ENCODE measurements around the gene PRDM9.
"Not testable (repeated sequence)": the region's sequence is repeated elsewhere in the genome, so short reads cannot be mapped to it uniquely, and the experiment has no call there.

The PRDM9 gene

DNA sequence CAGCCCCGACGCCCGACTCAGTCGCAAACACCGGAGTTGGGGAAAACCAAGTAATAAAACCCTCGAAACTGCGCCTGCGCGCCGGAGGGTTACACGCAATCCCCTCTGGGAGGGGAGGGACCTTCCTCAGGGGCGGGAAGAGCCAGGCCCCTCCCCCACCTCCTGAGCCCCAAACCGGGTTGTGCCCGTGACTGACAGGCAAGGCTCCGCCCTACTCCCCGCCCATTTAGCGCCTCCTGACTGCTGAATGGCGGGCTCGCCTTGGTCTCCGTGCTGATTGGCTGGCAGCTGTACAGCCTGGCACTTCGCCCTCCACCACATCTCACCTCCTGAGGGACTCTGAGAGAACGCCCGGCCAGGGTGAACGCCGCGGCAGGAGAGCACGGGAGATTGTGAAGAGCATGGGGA, at the start of gene PRDM9:
TSS of gene PRDM9 (plus strand) at position 332 of the 408 bp plus-strand sequence. CDS start 1,425 bp downstream, outside the sequence.
- DNase-seq (ENCODE audit: low read depth in 2 of 2) = no peak

- DNase-seq (ENCODE audit: low read depth in 2 of 2) = no peak
Observed at GRCh38 chr5:23457780-23458179, 49.6 kb upstream of the PRDM9 start.

- DNase-seq (ENCODE audit: low read depth in 2 of 2) = no peak
Observed at GRCh38 chr5:23459214-23459613, 48.2 kb upstream of the PRDM9 start.

GRCh38 chr5:23461576-23461975, 45.8 kb upstream of the PRDM9 start:
- no peak for DNase-seq (ENCODE audit: low read depth in 2 of 2)

DNA sequence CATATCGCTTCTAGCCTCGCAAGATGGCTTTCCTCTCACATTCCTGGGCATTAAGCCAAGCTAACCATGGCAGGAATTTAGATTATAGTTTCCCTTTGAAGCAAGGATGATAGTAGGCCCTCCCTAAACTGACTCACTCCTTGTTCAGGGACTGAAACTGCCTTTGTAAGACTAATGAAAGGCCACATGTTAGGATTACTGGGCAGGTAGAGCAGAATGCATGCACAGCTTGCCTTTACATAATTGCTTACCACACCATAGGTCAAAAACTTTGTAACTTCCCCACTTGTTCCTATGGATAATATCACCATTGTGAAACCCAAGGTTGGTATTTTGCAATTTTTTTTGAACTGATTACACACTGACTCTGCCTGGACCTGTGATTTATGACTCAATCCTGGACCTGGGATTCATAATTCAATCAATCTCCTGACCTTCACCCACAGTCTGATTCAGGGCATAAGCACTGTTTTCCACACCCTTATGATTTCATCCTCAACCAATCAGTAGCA, 41.0 kb upstream of the PRDM9 start:
- DNase-seq (ENCODE audit: low read depth in 2 of 2) = no peak

DNA sequence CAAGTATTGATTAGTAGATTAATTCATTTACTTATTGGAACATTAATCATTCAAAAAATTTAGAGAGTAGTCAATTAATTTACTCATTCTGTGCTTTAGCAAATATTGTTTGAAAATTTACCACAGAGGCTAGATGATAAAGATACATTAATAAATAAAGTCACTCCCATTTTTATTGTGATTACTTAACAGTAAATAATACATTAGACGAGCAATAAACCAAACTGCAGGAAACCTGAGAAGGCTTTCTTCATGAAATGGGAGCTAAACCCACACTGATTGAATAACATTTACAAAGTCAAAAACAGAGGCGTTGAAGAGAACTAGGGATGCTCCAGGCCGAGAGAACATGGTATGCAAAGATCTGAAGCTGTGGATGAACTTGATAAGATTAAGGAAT, 38.8 kb upstream of the PRDM9 start:
- no peak for DNase-seq (ENCODE audit: low read depth in 2 of 2)

GRCh38 chr5:23473915-23474314, 33.5 kb upstream of the PRDM9 start:
- no peak for DNase-seq (ENCODE audit: low read depth in 2 of 2)

DNA sequence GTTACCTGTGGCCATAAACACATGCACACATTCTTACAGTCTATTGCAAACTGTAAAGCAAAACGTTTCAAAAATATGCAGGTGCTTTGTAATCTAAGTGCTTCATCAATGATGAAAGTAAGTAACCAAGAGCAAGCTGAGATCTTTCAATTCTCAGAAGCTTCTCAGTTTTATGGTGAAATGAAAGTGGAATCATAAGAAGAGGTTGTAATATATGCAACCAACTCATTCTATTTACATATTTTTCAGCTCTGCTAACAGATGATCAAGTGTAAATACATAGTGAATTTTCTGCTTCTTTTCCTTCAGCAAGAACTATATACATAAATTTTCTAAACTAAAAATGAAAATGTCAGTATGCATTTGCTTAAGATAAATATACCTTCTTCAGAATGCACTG, 33.1 kb upstream of the PRDM9 start:
- DNase-seq (ENCODE audit: low read depth in 2 of 2) = no peak

DNA sequence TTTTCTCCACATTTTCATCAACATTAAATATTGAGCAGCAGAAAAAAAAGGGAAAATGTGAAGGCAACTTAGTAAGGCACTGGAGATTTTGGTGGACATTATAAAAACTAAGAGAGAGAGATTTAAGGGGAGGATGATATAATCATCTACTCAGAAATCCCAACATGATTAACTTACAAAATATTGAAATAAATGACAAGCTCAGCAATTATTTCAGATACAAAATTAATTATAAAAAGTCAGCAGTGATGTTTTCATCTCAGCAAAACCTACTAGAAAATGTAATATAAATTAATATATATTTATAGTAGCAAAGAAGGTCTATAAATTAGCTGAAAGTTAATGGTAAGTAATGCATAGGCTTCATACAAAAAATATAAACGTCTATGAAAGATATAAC, 30.8 kb upstream of the PRDM9 start:
- DNase-seq (ENCODE audit: low read depth in 2 of 2) = no peak

- DNase-seq (ENCODE audit: low read depth in 2 of 2) = no peak
Observed at GRCh38 chr5:23482642-23483041, 24.8 kb upstream of the PRDM9 start.

DNA sequence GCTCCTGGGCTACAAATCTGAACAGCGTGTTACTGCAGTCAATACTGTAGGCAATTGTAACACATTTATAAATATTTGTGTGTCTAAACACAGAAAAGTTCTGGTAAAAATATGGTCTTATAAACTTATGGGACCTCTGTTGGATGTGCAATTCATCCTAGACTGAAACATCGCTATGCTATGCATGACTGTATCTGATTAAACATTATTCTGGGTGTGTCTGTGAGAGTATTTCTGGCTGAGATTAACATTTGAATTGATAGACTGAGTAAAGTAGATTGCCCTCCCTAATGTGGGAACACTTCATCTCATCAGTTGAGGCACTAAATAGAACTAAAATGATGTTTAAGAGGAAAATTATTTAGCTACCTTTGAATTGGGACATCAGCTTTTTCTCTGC, 24.3 kb upstream of the PRDM9 start:
- DNase-seq (ENCODE audit: low read depth in 2 of 2) = no peak

DNA sequence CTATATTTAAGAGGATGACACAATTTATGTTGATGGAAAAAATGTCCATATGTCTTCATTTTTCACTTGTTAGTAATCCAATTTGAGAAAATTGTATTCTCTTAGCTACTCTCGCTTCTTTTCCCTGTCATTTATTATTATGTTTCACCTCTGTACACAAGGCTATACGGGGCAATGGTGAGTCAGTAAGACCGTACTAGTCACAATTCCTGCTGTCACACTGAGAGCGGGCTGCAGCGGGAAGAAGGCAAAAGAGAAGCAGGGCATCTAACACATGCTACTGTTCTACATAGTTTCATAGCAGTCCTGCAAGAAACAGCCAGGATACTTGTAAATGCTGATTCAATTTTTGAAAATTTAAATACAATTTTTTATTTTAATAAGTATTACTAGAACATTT, 23.3 kb upstream of the PRDM9 start:
- DNase-seq (ENCODE audit: low read depth in 2 of 2) = no peak

GRCh38 chr5:23486227-23486626, 21.2 kb upstream of the PRDM9 start:
- not testable (repeated sequence) for DNase-seq (ENCODE audit: low read depth in 2 of 2)

- DNase-seq (ENCODE audit: low read depth in 2 of 2) = no peak
Observed at GRCh38 chr5:23490993-23491392, 16.4 kb upstream of the PRDM9 start.

DNA sequence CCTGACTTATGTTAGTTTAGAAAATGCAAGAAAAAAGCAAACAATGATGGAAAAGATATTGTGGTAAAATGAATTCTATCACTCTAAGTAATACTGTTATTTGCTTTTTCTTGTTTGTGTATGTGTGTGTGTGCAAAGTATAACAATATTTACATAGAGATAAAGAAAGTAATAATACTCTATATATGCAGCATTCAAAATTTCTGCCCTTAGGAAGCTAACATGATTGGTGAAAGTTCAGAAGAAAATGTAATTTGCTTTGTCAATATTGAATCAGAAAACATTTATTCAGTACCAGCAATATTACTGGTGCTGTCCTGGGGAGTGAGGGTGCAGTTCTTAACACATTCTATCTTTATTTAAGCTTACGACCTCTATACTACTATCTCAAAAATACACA, 12.9 kb upstream of the PRDM9 start:
- DNase-seq (ENCODE audit: low read depth in 2 of 2) = no peak

GRCh38 chr5:23496576-23496975, 10.8 kb upstream of the PRDM9 start:
- DNase-seq (ENCODE audit: low read depth in 2 of 2) = no peak

DNA sequence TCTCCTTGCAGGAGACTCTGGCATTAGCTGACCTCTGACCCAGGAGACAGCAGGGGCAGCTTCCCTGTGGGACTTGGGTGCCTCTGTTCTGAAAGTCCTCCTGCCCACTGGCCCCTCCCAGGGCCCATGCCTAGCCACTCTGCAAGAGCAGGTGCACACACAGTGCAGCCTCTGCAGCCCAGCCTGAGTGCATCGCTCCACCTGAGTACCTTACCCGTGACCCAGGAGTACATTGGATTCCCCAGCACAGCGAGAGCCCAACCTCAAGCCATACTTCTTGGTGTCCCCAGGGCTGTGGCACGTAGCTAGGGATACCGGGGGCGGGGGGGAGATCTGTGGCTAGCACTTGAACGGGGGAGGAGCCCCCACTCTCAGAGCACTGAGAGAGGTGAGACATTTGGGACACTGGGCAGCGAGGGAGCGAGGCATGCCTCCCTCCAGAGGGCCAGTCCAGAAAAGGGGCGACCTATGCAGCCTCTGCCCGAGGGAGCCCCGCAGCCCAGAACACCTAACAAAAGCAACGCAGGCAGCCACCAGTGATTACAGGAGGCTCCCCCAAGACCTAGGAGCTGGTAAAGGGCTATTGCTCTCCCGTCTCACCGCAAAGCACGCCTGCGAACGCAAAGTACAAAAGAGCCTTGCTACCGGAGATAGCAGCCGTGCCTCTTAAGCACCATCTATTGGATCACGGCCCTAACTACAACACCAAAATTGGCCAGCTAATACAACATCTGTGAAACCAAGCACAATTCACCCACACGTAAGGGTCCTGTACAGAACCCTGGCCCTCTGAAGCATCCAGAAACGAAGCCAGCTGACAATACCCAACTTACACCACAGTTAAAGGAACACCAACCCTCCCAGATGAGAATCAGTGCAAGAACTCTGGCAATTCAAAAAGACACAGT, 826 bp upstream of the PRDM9 start:
- no peak for DNase-seq (ENCODE audit: low read depth in 2 of 2)

GRCh38 chr5:23510434-23510833, 3.0 kb downstream of the PRDM9 start:
- DNase-seq (ENCODE audit: low read depth in 2 of 2) = not testable (repeated sequence)

GRCh38 chr5:23522553-23522952, 15.1 kb downstream of the PRDM9 start:
- no peak for DNase-seq (ENCODE audit: low read depth in 2 of 2)

DNA sequence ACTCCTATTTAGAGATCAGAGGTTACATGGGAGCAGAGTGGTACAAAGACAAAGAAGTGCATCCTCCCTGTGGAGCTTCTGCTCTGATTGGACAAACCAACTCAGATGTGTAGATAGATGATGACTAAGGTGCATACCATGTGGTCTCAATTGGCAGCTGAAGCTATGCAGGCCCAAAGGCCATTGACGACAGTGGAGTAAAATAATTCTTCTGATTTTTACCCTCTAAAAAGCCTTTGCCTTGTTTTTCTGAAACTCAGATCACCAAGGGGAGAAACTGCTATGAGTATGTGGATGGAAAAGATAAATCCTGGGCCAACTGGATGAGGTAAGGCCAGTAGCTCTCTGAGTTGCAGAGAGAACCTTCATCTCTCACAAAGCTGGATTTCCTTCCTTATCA, 15.6 kb downstream of the PRDM9 start:
- no peak for DNase-seq (ENCODE audit: low read depth in 2 of 2)

DNA sequence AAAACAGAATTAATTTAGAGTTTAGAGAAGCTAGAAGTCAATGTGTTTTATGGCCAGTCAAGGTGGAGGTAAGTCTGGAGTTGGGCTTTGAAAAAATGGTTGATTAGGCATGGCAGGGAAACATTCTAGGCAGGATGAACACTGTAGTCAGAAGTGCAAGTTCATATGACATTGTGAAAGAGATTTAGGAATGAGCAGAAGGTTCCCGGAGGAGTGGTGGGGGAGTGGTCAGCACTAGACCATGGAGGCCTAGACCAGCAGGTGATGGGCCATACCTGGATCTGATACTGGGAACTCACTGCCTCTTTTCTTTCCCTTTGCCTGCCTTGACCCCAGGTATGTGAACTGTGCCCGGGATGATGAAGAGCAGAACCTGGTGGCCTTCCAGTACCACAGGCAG, 16.6 kb downstream of the PRDM9 start:
- no peak for DNase-seq (ENCODE audit: low read depth in 2 of 2)

GRCh38 chr5:23525751-23526150, 18.3 kb downstream of the PRDM9 start:
- no peak for DNase-seq (ENCODE audit: low read depth in 2 of 2)

DNA sequence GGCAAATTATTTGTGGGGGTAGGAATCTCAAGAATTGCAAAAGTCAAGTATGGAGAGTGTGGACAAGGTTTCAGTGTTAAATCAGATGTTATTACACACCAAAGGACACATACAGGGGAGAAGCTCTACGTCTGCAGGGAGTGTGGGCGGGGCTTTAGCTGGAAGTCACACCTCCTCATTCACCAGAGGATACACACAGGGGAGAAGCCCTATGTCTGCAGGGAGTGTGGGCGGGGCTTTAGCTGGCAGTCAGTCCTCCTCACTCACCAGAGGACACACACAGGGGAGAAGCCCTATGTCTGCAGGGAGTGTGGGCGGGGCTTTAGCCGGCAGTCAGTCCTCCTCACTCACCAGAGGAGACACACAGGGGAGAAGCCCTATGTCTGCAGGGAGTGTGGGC, 19.2 kb downstream of the PRDM9 start:
- not testable (repeated sequence) for DNase-seq (ENCODE audit: low read depth in 2 of 2)
